Activated CD8-positive, alpha-beta memory T cell treated with anti-CD3 and anti-CD28 coated beads, Interleukin-2, amount 50 U/mL, for 24 hours (primary cell): Measurements from ENCODE around the gene VAC14.

Experiments used
- DNase-seq: peaks from one replicate; pipeline ENCODE4 v3.0.0-alpha.2; 2020; ENCODE audit errors: extremely low read depth

Gene VAC14

DNA sequence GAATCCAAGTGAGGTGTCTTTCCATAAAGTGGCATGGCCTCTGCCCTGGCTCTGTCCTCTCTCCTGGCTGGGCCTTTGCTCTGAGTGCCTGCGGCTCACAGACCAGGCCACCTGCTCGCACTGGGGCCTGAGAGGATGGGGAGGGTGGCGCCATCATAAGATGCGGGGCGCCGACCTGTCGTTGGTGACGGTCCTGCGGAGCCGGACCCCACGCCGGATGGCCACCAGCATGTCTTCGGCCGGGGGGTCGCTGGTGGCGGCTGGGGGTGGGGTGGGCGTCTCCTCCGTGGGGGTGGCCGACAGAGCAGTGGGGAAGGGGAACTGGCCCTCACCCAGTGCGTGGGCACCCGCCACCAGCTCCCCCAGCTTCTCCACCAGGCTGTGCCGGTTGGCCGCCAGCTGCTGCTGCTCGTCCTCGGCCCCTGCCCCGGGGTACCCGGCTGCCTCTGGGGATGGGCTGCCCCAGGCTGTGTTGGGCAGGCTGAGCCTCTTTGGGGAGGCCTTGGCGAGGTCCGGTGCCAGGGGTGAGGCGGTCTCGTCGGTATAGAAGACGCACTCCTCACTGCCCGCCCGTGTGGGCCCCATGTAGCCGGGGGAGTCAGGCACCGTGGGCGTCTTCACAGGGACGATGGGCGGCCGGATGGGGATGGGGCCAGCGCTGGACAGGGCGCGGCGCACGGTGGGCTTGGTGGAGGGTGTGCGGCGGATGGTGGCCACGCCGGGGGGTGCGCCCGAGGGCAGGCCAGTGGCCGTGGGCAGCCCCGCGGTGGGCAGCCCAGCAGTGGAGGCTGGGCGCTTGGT lies 137.2 kb downstream of the VAC14 start:
- no peak for DNase-seq

DNA sequence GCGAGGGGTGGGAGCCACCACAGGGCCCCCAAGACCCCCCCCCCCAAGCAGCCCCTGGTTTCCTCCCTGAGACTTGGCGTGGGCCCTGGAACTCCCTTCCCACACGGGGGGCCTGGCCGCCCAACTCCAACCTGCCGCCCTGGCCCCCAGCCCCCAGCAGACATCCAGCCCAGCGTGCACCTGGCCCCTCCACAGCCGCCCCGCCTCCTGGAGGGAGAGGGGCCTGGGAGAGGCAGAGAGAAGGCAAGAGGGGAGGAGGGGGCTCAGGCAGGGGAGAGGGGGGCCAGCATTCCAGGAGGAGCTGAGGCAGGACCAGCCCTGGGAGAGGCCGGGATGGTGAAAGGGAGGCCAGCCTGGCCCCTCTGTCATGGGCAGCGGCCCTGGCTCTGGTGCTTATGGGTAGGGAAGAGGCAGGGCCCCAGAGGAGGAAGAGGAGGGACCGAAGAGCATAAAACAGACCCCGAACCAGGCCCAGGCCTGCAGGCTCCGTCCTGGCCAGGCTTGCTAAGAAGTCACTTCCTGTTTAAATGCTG lies 137.9 kb downstream of the VAC14 start:
- no peak for DNase-seq

DNA sequence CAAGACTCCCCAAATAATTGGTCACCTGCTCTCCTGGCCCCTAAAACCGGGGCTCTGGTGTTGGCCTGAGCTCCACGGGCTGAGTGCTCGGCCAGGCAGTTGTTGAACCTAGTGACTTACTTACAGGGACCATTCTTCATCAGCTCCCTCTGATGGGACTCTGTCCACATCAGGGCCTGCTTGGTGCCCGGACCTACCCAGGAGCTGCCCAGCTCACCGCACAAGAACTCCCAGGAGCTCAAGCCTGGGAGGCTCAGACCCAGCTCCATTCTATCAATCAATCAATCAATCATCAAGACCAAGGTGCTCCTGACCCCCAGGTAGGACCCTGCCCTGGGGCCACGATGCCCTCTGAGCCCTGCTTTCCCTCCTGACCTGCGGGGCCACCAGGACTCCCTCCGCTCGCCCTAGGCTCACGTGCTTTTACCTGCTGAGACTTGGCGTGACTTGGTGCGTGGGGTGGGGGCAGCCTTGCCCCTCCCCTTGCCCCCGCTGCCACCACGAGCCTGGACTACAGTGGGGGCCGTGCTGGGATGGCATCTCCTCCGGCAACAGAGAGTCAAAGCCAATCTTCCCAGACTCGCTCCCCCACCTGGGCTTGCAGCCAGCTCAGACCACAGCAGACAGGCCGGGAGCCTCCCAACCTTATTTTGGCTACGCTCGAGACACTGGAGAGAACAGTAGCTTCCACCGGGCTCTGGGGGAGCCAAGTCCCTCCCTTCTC lies 138.9 kb downstream of the VAC14 start:
- no peak for DNase-seq

DNA sequence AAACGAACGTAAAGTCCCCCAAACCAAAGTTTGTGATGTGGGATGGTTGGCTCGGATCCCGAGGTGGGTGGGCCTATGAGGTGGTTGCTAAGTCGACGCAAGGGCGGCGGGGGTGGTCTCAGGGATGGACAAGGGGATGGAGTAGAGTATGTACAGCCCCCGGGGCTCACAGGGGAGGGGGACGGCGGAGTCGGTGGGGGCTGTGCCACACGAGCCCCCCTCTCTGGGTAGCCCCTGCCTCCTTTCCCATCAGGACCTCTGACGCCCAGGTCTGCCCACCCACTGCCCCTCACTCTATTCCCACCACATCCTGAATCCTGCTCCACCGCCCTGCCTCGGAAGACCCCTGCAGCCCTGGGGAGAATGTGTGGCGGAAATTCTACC lies 139.4 kb downstream of the VAC14 start:
- no peak for DNase-seq

DNA sequence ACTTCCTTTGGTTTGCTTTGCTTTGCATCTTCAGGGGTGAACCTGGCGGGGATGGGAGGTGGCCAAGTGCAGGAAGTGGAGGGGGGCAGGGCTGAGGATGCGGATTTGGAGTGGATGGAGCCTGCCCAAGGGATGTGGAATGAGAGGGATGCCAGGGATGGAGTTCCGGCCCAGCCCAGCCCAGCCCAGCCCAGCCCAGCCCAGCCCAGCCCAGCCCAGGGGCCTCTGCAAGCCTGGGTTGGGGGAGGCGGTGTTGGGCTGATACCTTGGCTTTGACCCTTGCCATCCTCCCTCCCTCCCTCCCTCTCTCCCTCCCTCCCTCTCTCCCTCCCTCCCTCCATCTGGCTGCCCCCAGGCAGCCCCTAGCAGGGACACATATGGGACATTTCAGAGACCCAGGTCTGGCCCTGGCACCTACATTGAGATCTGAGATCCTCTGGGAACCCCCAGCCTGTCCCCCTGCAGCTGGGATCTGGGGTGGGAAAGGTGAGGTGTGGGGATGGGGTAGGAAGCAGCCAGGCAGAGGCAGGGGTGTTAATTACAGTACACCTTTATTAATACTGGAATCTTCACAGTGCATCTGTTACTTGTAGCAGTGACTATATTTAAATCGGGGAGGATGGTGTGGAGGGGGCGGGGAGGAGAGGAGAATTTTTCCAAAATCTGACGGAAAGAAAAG lies 140.1 kb downstream of the VAC14 start:
- no peak for DNase-seq

DNA sequence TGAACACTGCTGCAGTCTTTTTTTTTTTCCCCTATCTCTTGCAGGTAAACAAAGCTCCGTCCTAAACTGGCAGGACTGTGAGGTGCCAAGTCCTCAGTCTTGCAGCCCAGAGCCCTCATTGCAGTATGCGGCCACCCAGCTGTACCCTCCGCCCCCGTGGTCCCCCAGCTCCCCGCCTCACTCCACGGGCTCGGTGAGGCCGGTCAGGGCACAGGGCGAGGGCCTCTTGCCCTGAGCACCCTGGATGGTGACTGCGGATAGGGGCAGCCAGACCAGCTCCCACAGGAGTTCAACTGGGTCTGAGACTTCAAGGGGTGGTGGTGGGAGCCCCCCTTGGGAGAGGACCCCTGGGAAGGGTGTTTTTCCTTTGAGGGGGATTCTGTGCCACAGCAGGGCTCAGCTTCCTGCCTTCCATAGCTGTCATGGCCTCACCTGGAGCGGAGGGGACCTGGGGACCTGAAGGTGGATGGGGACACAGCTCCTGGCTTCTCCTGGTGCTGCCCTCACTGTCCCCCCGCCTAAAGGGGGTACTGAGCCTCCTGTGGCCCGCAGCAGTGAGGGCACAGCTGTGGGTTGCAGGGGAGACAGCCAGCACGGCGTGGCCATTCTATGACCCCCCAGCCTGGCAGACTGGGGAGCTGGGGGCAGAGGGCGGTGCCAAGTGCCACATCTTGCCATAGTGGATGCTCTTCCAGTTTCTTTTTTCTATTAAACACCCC lies 140.8 kb downstream of the VAC14 start:
- no peak for DNase-seq

DNA sequence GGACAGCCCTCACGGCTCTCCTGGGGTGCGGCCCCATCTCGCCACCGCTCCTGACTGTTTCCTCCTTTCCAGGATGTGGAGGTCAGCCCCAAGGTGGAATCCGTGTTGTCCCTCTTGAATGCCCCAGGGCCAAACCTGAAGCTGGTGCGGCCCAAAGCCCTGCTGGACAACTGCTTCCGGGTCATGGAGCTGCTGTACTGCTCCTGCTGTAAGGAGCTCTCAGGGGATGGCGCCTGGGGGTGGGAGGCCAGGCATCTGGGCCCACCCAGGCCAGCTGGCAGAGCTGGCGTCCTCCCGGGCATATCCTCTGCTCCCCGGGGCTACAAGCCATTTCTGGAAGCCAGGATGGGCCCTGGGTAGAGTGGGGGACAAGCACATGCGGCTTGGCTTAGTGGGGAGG lies 141.4 kb downstream of the VAC14 start:
- no peak for DNase-seq

DNA sequence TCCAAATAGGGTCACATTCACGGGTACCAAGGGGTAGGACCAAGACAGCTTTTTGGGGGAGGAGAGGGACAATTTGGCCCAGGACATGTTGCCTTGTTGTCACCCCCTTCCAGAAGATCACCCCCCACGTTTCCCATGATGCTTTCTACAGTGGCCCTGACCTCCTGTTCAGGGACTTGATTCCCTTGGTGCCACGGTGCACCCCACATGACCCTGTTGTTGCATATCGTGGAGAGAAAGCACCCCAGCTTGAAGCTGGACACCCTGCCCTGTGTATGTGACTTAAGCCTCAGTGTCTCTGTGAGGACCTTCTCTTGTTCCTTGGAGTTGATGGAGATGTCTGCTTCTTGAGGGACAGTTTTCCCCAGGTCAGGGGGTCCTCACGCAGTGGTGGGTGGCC lies 142.0 kb downstream of the VAC14 start:
- no peak for DNase-seq

DNA sequence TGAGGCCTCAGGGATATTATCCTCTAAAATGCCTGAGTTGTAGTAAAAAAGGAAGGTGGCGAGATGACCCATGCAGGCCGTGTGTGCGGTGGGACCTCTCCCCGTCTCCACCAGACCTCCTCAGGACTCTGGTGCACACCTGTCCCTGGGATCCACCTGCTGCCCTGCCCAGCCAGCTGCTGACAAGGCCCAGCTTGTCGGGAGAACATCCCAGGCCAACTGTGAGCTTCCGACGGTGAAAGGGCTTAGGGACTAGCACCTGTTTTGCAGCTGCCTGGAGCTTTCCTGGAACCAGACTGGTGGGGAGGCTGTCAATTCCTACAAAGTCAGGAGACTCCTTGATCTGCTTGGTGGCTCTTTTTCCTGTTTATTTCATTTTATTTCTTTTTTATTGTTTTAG lies 143.0 kb downstream of the VAC14 start:
- no peak for DNase-seq

DNA sequence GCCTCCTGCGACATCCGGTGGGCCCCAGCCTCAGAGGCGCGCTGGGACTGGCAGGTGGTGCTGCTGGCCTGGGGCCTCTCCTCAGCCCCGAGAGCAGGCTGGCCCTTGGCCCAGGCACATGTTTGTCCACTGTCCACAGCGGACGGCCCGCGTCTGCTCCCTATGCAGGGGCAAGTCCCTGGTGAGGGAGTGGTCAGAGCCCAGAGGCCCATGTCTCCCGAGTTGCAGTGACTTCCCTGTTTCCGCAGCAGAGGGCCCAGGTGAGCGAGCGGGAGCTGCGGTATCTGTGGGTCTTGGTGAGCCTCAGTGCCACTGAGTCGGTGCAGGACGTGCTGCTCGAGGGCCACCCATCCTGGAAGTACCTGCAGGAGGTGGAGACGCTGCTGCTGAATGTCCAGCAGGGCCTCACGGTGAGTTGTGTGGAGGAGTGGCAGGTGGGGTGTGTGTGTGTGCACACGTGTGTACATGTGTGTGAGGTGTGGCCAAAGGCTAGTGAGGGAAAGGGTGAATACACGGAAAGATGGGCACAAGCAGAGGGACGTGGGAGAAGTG lies 144.2 kb downstream of the VAC14 start:
- DNase-seq = no peak

DNA sequence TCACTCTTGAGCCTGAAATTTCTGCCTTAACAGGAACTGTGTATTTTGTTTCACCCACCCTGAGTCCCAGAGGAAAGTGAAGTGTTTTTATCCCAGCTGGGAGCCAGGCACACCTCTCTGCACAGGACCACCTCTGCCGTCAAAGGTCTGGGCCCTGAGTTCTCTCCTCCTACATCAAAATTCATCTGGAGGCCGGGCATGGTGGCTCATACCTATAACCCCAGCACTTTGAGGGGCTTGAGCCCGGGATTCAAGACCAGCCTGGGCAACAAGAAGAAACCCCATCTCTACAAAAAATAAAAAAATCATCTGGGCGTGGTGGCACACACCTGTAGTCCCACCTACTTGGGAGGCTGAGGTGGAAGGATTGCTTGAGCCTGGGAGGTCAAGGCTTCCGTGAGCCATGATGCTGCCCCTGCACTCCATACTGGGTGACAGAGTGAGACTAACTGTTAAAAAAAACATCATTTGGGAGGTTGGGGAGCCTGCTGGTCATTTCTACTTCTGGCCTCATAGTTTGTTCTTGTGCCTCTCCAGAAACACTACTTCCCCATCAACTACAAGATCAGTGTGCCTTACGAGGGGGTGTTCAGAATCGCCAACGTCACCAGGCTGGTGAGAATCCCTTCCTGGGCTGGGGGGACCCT lies 144.8 kb downstream of the VAC14 start:
- DNase-seq = no peak

DNA sequence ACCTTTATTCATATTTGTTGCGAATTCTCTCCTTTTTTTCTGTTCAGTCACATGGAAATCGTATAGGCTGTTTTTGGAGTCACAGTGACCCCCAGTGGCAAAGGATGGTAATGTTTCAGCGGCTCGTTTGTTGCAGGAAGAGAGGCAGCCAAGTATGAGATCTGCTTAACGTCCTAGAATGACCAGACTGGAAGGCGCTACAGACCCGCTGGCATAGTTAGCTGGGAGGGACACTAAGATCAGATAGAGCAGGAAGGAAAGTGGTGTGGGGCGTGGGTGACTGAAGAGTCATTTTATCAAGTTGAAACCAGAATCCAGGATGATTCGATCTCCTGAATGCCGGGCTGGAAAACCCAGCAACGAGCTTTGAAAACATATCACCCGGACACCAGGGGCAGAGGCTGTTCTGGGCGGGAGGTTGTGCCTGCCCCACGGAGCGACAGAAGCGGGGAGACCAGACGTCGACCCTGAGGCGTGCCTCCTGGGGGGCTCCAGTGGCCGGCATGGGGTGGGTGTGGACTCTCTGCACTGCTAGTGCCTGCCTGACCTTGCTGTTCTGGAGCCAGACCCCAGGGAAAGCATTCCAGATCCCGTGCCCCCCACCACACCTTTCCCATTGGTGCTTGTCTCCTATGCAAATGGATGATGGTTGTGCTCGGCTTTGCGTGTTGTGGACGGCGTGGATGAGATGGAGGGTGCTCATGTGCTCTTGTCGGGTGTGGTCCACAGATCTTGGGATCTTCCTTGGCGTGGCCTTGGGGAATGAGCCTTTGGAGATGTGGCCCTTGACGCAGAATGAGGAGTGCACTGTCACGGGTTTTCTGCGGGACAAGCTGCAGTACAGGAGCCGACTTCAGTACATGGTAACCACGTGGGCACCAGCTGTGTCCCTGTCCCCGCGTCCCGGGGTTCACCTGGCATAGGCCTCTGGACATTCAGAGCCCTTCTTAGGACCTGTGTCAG lies 146.9 kb downstream of the VAC14 start:
- DNase-seq = peak; percentile 57

DNA sequence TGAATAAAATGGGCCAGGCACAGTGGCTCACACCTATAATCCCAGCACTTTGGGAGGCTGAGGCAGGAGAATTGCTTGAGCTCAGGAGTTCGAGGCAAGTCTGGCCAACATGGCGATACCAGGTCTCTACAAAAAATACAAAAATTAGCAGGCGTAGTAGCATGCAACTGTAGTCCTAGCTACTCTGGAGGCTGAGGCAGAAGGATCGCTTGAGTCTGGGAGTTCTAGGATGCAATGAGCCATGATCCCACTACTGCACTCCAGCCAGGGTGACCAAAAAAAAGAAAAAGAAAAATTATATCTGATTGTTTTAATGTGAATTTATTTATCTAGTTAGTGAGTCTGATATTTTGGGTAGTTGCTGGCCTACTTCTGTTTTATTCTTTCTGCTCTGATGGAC lies 147.6 kb downstream of the VAC14 start:
- DNase-seq = no peak

DNA sequence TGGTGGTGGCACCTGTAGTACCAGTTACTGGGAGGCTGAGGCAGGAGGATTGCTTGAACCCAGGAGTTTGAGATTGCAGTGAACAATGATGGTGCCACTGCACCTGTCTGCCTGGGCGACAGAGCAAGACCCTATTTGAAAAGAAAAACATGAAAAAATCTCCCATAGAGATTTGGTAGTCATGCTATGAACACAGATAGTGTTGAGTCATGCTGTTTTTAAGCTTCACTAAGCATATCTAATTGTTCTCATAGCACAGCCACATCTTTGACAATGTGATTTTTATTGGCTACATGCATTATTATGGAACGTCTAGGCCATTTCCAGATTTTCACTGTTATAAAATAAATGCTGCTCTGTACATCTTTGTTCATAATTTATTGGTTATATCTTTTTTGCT lies 148.6 kb downstream of the VAC14 start:
- no peak for DNase-seq

DNA sequence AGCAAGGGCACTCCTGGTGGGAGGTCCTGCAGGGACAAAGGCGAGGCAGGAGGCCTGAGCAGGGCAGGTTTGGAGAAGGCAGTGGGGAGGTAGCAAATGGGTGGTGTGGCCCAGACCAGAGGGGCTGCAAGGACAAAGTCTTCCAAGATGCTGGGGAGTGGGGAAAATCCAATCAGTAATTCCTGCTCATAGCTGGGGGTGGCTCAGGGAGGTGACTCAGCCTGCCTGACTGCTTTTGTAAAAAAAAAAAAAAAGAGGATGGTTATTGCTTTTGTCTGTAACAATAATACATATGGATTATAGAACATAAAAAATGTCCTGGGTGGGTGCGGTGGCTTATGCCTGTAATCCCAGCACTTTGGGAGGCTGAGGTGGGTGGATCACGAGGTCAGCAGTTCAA lies 149.4 kb downstream of the VAC14 start:
- no peak for DNase-seq

DNA sequence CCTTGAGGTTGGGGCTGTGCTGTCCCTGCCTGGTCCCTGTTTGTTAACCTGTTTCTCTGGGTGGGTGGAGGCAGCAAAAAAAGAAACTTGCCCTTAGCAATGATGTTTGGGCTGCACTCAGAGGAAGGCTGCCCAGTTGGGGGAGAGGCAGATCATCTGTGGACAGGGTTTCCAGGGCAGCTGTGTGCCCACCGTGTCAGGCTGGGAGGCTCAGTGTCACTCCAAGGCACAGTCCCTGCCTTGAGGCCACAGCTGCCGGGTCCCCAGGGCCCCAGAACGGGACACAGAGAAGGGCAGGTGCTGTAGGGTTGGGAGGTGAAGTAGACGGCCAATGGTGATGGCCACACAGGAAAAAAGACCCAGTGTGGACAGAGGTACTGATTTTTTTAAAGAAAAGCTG lies 150.7 kb downstream of the VAC14 start:
- DNase-seq = no peak

DNA sequence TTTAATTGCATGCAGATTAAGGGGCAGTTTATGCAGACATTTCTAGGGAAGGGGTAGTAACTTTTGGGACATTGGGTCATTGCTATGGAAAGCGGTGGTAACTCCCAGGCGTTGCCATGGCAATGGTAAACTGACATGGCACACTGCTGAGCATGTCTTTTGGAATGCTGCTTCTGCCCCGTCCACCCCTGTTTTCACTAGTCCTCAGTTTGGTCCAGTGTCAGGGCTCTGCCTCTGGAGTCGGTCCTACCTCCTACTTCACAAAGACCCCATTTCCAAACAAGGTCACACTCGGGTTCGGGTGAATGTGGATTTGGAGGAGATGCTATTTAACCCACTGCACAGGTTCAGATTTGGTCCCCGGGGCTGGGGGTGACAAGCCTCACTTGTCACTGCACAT lies 151.7 kb downstream of the VAC14 start:
- DNase-seq = no peak

DNA sequence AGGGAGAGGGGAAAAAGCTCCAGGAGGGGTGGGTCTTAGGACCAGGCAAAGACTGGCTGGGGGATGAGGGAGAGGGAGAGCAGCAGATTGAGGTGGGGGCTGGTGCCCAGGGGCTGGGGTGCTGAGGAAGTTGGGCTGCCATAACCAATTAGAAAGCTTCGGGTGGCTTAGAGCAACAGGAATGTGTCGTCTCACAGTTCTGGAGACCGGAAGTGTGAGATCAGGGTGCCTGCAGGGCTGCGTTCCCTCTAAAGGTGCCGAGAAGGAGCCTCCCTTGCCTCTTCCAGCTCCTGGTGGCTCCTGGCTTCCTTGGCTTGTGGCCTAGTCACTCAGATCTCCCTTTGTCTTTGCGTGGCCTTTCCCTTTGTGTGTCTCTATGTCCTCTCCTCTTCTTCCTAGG lies 152.4 kb downstream of the VAC14 start:
- DNase-seq = no peak

DNA sequence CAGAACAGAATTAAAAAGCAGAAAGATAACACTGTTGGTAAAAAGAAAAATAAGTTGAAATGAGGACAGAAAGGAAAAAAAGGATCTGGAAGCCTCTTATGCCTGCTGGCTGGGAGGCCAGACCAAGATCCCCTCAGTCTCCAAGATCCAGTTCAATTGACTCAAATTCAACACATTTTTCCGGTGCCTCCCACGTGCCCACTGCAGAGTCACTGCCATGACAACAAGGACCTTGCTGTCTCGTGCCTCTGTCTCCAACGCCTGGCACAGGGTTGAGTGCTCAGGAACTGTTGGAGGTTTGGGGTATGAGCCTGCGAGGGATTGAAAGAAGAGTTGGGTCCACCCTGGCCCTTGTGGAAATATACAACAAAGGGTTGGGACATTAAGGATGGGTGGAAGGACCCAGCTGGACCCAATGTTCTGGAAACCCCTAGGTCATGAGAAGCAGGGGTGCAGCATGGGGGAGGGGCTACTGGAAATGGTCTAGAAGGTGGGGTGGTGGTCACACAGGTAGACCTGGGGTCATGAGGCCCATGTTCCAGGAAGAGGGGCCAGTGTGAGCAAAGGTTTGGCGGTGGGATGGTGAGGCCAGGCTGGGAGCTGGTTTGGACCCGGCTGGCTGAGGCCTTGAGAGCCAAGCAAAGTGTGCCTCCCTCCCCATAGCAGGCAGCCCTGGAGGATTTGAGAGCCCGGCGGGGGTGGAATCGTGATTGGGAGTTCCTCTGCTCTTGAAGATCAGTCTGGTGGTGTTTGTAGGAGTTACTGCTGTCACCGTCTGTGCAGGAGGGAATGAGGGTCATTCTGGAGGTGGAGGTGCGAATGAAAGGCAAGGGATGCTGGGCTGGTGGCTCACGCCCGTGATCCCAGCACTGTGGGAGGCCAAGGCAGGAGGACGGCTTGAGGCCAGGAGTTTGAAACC lies 153.3 kb downstream of the VAC14 start:
- DNase-seq = no peak
